Psoas muscle (tissue), 8 donors: ENCODE data around the gene PRKAR2A. TPM values are rescaled to one million over a fixed set of nuclear protein-coding genes. Genes with fewer than 3 reads are reported as not detected.
"Not testable (repeated sequence)": the region's sequence is repeated elsewhere in the genome, so short reads cannot be mapped to it uniquely, and the experiment has no call there.

ENCODE experiments used
- ATAC-seq, 4 donors: fragments of 200-7000 bp; cut with Tn5 transposase; one replicate each; pipeline ENCODE4 v1.9.1; 2020; ENCODE audit warnings: moderate library complexity in 3 of 4, mild to moderate bottlenecking in 2 of 4
- DNase-seq, 2 donors: peaks; one replicate each; pipeline ENCODE4 v3.0.0-alpha.2; 2020
- H3K27ac ChIP-seq: fragments of 200-600 bp; one replicate; pipeline ENCODE4 v1.8.0; 2022
- H3K27me3 ChIP-seq, 3 donors: fragments of 200-600 bp in 1 of 3; one replicate each; pipeline versions ENCODE4 v1.6.1 to v1.8.0; 2013 to 2022; ENCODE audit warnings: low read length in 2 of 3, mild to moderate bottlenecking in 2 of 3, moderate library complexity in 1 of 3; ENCODE audit not compliant: insufficient read depth in 3 of 3
- H3K36me3 ChIP-seq, 2 donors: fragments of 200-600 bp in 1 of 2; one replicate each; pipeline versions ENCODE4 v1.6.1 to v1.8.0; 2013 to 2022; ENCODE audit warnings: low read depth in 1 of 2, mild to moderate bottlenecking in 1 of 2, moderate library complexity in 1 of 2; ENCODE audit not compliant: insufficient read depth in 1 of 2
- H3K4me1 ChIP-seq: fragments of 200-600 bp; one replicate; pipeline ENCODE4 v1.8.0; 2022
- H3K4me3 ChIP-seq: fragments of 200-600 bp; one replicate; pipeline ENCODE4 v1.8.0; 2022; ENCODE audit warnings: mild to moderate bottlenecking
- H3K9me3 ChIP-seq: fragments of 200-600 bp; one replicate; pipeline ENCODE4 v1.8.0; 2022
- WGBS, 3 donors: extraction: QIAGEN DNeasy Blood & Tissue Kit; methylation state at CpG; one replicate each; pipeline versions ENCODE4 v1.1.6 to v1.1.7; 2013; 5-methylcytosine and 5-hydroxymethylcytosine counted together
- intact Hi-C, 2 donors: fragments of 100-400 bp; cut with DNase I; formaldehyde crosslinking; loops; one replicate each; pipeline versions ENCODE4 v1.11.0 to v1.14.2; 2022
- polyA plus RNA-seq, 3 donors: library from polyadenylated mRNA; stranded (reverse); fragments of 200-250 nt; gene quantifications; one replicate each; pipeline ENCODE4 v1.2.3, GENCODE V29; 2013
- total RNA-seq, 4 donors: library from RNA; stranded (reverse); fragmentation: NEBNext Ultra II Directional in 2 of 4; extraction: Animal tissue kit (Norgen Biotek cat#: 25700) in 2 of 4; gene quantifications; one replicate each; pipeline versions ENCODE4 v1.2.1 to v1.2.4, GENCODE V29; 2021 to 2023
- TF ChIP-seq, protein P1 (sequence below): fragments of 200-600 bp; IDR thresholded peaks from one replicate; pipeline ENCODE4 v1.8.0; 2022; ENCODE audit warnings: antibody characterized with exemption
- donor health status: healthy with polysubstance abuse.
- donor health status: DM: no; HTN: no; CAD: no; lungs with moderate emphysema.
- donor health status: Bipolar disorder and iron deficiency.
- donor health status: healthy.
- donor health status: DM: yes; HTN: yes; CAD: no.
- donor health status: DM: no; HTN: no; CAD: no.
- donor health status: DM: no; HTN: no; CAD: no.
- donor health status: DM: yes; HTN: yes; CAD: no.

PRKAR2A gene
- total and polyA plus RNA-seq, 7 donors: 24.3 to 126 (median 92.5) TPM

DNA sequence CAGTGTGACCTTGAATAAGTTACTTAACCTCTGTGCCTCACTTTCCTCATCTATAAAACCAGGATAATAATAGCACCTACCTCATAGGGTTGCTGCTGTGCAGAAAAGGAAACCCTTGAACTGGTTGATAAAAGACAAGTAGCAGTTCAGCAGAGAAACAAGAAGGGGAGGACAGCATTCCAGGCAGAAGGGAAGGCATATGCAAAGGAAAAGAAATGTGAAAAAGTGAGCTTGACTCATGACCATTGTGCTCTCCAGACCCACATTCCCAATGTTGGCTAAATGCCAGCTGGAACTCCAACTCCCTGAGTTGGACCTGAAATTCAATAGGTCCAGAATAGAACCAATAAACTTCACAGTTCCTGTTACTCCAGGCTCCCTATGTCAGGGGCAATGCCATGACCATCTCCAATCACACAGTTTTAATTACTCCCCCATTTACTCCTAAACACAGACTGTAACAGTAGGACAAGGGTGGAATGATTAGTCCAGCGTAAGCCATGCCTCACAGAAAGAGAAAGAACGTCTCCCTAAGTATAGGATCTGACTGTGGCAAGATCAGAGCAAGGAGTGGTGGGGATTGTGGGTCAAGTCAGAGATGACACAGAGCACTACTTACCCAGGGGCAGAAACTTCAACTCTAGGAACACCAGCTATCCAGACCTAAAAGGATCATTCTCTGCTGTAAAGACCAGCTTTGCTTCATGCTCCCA lies 26.9 kb downstream of the PRKAR2A start:
- Histone ChIP-seq H3K4me3 (no peak overlapping the region), H3K27ac (peak overlapping the region; percentile 11), H3K4me1 (peaks cover 25% of the 10 kb centered on the region), H3K27me3 (no peaks in the 10 kb centered on the region), H3K9me3 (no peaks in the 10 kb centered on the region), H3K36me3 (no peaks in the 10 kb centered on the region)
- DNase-seq (no peak), ATAC-seq (peak; percentile 39 to 68 (median 59))
- TF ChIP-seq, protein P1, sequence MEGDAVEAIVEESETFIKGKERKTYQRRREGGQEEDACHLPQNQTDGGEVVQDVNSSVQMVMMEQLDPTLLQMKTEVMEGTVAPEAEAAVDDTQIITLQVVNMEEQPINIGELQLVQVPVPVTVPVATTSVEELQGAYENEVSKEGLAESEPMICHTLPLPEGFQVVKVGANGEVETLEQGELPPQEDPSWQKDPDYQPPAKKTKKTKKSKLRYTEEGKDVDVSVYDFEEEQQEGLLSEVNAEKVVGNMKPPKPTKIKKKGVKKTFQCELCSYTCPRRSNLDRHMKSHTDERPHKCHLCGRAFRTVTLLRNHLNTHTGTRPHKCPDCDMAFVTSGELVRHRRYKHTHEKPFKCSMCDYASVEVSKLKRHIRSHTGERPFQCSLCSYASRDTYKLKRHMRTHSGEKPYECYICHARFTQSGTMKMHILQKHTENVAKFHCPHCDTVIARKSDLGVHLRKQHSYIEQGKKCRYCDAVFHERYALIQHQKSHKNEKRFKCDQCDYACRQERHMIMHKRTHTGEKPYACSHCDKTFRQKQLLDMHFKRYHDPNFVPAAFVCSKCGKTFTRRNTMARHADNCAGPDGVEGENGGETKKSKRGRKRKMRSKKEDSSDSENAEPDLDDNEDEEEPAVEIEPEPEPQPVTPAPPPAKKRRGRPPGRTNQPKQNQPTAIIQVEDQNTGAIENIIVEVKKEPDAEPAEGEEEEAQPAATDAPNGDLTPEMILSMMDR: no peak
- 51 to 69% (median 57%) methylated on average over 2 of the region's 2 CpGs for WGBS, 3 donors
- intact Hi-C loops: no loop called here

DNA sequence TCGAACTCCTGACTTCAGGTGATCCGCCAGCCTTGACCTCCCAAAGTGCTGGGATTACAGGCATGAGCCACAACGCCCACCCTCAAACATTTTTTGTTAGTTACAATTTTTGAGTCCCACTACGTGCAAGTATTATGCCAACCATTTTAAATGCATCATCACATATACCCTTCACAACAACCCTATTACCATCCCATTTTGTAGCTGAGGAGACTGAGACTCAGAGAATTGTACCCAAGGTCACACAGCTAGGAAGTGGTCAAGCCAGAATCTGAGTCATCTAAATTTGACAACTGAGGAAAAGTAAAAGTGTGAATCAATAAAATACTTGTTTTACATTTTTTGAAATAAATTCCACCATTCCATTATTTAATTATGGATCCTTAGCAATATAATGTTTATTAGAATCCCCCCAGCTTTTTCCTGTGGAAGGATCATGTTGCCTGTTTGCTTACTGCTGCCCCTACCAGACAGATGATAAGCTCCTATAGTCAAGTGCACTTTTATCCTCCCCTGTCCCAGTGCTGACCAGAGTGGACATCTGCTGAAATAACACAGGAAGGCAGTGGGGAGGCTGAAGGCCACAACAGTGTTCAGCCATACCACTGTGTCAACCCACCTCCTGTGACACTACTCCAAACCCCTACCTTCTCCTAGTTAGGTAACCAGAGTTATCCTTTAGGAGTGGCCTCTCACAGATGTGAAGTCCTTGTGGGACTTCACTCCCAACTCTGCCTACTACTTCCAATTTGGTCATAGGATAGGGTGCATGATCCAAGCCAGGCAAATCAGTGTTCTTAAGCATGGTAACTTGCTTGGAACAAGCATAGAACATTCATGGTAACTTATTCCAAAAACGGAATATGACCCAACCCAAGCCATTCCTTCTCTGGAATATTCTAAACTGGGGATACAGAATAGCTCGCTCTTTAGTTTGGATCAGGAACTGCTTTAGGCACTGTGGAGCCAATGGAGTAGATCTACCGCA lies 28.1 kb downstream of the PRKAR2A start:
- TF ChIP-seq, protein P1: no peak
- Histone ChIP-seq H3K27me3 (no peaks in the 10 kb centered on the region), H3K4me1 (peaks cover 25% of the 10 kb centered on the region), H3K4me3 (no peak overlapping the region), H3K27ac (peak overlapping the region; percentile 11), H3K9me3 (no peaks in the 10 kb centered on the region), H3K36me3 (no peaks in the 10 kb centered on the region)
- ATAC-seq (peak; percentile 55 to 74 (median 60)), DNase-seq (no peak)
- intact Hi-C loops: no loop called here
- 68 to 87% (median 77%) methylated on average over 7 of the region's 7 CpGs for WGBS, 3 donors

DNA sequence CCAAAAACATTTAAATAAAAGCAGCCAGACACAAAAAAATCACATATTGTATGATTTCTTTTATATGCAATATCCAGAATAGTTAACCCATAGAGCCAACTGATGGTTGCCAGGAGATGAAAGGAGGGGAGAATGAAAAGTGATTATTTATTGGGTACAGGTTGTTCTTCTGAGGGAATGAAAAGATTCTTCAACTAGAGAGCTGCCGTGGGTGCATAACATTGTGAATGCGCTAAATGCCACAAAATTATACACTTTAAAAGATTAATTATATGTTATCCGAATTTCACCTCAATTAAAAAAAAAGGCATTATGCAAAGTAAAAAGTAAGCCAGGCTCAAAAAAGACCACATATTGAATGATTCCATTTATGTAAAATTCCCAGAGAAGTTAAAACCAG lies 36.1 kb downstream of the PRKAR2A start:
- Histone ChIP-seq H3K27ac (no peak overlapping the region), H3K36me3 (peaks cover 0 to 3% of the 10 kb centered on the region in 2 donors), H3K4me3 (no peak overlapping the region), H3K9me3 (no peaks in the 10 kb centered on the region), H3K27me3 (no peaks in the 10 kb centered on the region), H3K4me1 (peaks cover 20% of the 10 kb centered on the region)
- TF ChIP-seq, protein P1: no peak
- DNase-seq: no peak
- ATAC-seq: no peak
- intact Hi-C loops: no loop called here
- 68 to 78% (median 69%) methylated on average over 3 of the region's 3 CpGs for WGBS, 3 donors

DNA sequence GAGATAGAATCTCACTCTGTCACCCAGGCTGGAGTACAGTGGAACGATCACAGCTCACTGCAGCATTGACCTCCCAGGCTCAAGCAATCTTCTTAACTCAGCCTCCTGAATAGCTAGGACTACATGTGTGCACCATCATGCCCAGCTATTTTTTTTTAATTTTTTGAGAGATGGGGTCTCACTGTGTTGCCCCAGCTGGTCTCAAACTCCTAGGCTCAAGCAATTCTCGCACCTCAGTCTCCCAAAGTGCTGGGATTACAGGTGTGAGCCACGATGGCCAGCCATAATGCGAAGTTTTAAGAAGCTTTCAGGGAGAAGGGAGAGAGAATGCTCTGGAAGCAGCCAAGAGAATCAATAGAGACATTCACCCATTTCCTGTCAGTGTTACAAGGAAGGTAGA lies 42.7 kb downstream of the PRKAR2A start:
- Histone ChIP-seq H3K4me3 (no peak overlapping the region), H3K4me1 (peaks cover 8% of the 10 kb centered on the region), H3K27me3 (no peaks in the 10 kb centered on the region), H3K9me3 (no peaks in the 10 kb centered on the region), H3K36me3 (peaks cover 0 to 13% of the 10 kb centered on the region in 2 donors), H3K27ac (no peak overlapping the region)
- WGBS, 3 donors: 91 to 96% (median 93%) methylated on average over 4 of the region's 4 CpGs
- ATAC-seq: no peak
- intact Hi-C loops: no loop called here
- no peak for DNase-seq
- TF ChIP-seq, protein P1: no peak

DNA sequence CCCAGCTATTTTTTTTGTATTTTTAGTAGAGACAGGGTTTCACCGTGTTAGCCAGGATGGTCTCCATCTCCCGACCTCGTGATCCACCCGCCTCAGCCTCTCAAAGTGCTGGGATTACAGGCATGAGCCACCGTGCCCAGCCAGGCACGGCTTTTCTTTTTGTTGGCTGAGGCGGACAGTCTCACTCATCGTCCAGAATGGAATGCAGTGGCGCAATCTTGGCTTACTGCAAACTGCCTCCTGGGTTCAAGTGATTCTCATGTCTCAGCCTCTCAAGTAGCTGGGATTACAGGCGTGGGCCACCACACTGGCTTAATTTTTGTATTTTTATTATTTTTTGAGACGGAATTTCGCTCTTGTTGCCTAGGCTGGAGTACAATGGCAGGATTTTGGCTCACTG lies 46.8 kb downstream of the PRKAR2A start:
- ATAC-seq, H3K4me1 ChIP-seq, DNase-seq, intact Hi-C loops, H3K27ac ChIP-seq, H3K27me3 ChIP-seq, H3K36me3 ChIP-seq, H3K9me3 ChIP-seq, H3K4me3 ChIP-seq: not testable (repeated sequence)
- 89 to 95% (median 89%) methylated on average over 10 to 12 of the region's 12 CpGs for WGBS, 3 donors
